HEK293 (cell line): ENCODE measurements around the gene AOAH.

Source experiments
- CTCF ChIA-PET: fragments of 350-600 bp; formaldehyde crosslinking; extraction: SDS; loops from one replicate; lab custom pipeline; 2021; ENCODE audit warnings: antibody characterized with exemption; lab: Yijun Ruan, JAX
- POLR2A ChIA-PET: fragments of 300-600 bp; formaldehyde crosslinking; extraction: SDS; loops from one replicate; lab custom pipeline; 2020; ENCODE audit warnings: antibody characterized with exemption, inconsistent platforms; lab: Yijun Ruan, JAX
- H3K27ac ChIP-seq: fragments of 200-500 bp; sonication (Bioruptor generic); 2 replicates; pipeline ENCODE4 v1.5.1; 2014; ENCODE audit warnings: low read depth, low read length, control low read depth, inconsistent platforms; ENCODE audit errors: extremely low read depth
- H3K36me3 ChIP-seq, 2 experiments: fragments of 200-500 bp in 1 of 2; sonication (Bioruptor generic) in 1 of 2; 1 replicate in 1 of 2; 2 replicates in 1 of 2; pipeline ENCODE4 v1.5.1; 2014 to 2017; ENCODE audit warnings: inconsistent platforms in 2 of 2, low read length in 2 of 2; ENCODE audit not compliant: control insufficient read depth in 2 of 2, insufficient read depth in 1 of 2
- H3K4me1 ChIP-seq: fragments of 200-500 bp; sonication (Bioruptor generic); 2 replicates; pipeline ENCODE4 v1.5.1; 2014; ENCODE audit warnings: mild to moderate bottlenecking, low read length, inconsistent platforms; ENCODE audit not compliant: control insufficient read depth, insufficient read depth
- H3K4me3 ChIP-seq: 2 replicates; pipeline ENCODE4 v1.5.1; 2011; ENCODE audit warnings: low read depth, mild to moderate bottlenecking, control low read depth, low read length, moderate library complexity
- H3K9me3 ChIP-seq: fragments of 200-500 bp; sonication (Bioruptor generic); 2 replicates; pipeline ENCODE4 v1.5.1; 2014; ENCODE audit warnings: low read depth, low read length, inconsistent platforms; ENCODE audit not compliant: control insufficient read depth, insufficient read depth
- OSR2 ChIP-seq: fragments of 450-650 bp; formaldehyde crosslinking; IDR thresholded peaks from 2 replicates; pipeline ENCODE4 v1.5.1; 2016; ENCODE audit warnings: missing biosample characterization, missing genetic modification characterization
- ZBTB26 ChIP-seq: fragments of 450-650 bp; formaldehyde crosslinking; optimal IDR thresholded peaks from 2 replicates; pipeline ENCODE3; 2016; ENCODE audit warnings: missing biosample characterization, mild to moderate bottlenecking, missing genetic modification characterization
- ZEB2 ChIP-seq: fragments of 450-650 bp; formaldehyde crosslinking; IDR thresholded peaks from 2 replicates; pipeline ENCODE4 v1.5.1; 2016; ENCODE audit warnings: missing biosample characterization, missing genetic modification characterization
- ZFP41 ChIP-seq: fragments of 450-650 bp; formaldehyde crosslinking; IDR thresholded peaks from 2 replicates; pipeline ENCODE4 v1.5.1; 2016; ENCODE audit warnings: missing biosample characterization, missing genetic modification characterization, borderline replicate concordance
- ZNF138 ChIP-seq: fragments of 450-650 bp; formaldehyde crosslinking; IDR thresholded peaks from 2 replicates; pipeline ENCODE4 v1.5.1; 2016; ENCODE audit warnings: missing biosample characterization, missing genetic modification characterization, borderline replicate concordance
- ZNF146 ChIP-seq: fragments of 450-650 bp; formaldehyde crosslinking; IDR thresholded peaks from 2 replicates; pipeline ENCODE4 v1.5.1; 2016; ENCODE audit warnings: missing biosample characterization, missing genetic modification characterization
- ZNF202 ChIP-seq: fragments of 450-650 bp; formaldehyde crosslinking; IDR thresholded peaks from 2 replicates; pipeline ENCODE4 v1.5.1; 2016; ENCODE audit warnings: missing biosample characterization, missing genetic modification characterization, borderline replicate concordance
- ZNF211 ChIP-seq: fragments of 450-650 bp; formaldehyde crosslinking; IDR thresholded peaks from 2 replicates; pipeline ENCODE4 v1.5.1; 2016; ENCODE audit warnings: low read depth, missing biosample characterization, missing genetic modification characterization
- ZNF518A ChIP-seq: fragments of 450-650 bp; formaldehyde crosslinking; conservative IDR thresholded peaks from 2 replicates; pipeline ENCODE4 v1.5.1; 2016; ENCODE audit warnings: low read depth, missing biosample characterization, missing genetic modification characterization
- ZNF585B ChIP-seq: fragments of 450-650 bp; formaldehyde crosslinking; IDR thresholded peaks from 2 replicates; pipeline ENCODE4 v1.5.1; 2016; ENCODE audit warnings: missing biosample characterization, missing genetic modification characterization
- ZNF645 ChIP-seq: fragments of 450-650 bp; formaldehyde crosslinking; IDR thresholded peaks from 2 replicates; pipeline ENCODE4; 2016; ENCODE audit warnings: missing biosample characterization, missing genetic modification characterization
- ZNF747 ChIP-seq: fragments of 450-650 bp; formaldehyde crosslinking; IDR thresholded peaks from 2 replicates; pipeline ENCODE4 v1.5.1; 2016; ENCODE audit warnings: missing biosample characterization, missing genetic modification characterization
- ZSCAN16 ChIP-seq: fragments of 450-650 bp; formaldehyde crosslinking; IDR thresholded peaks from 2 replicates; pipeline ENCODE4 v1.5.1; 2016; ENCODE audit warnings: missing biosample characterization, missing genetic modification characterization
- ZSCAN18 ChIP-seq: fragments of 450-650 bp; formaldehyde crosslinking; IDR thresholded peaks from 2 replicates; pipeline ENCODE4 v1.5.1; 2016; ENCODE audit warnings: missing biosample characterization, missing genetic modification characterization
- ZSCAN30 ChIP-seq: fragments of 450-650 bp; IDR thresholded peaks from 2 replicates; pipeline ENCODE4 v1.5.1; 2018; ENCODE audit warnings: missing biosample characterization, mild to moderate bottlenecking, missing genetic modification characterization, moderate library complexity

Gene AOAH

GRCh38 chr7:36661135-36661840, 63.0 kb downstream of the AOAH start (continued):
- no peak for TF ChIP-seq ZSCAN18 (tag by site-specific recombination)
- no peak for TF ChIP-seq ZNF518A (tag by site-specific recombination)

- TF ChIP-seq ZNF645 (tag by site-specific recombination) = no peak
- no peak for TF ChIP-seq ZNF211 (tag by site-specific recombination)
- no peak for TF ChIP-seq ZEB2
- no peak for TF ChIP-seq ZSCAN30 (tag by site-specific recombination)
- no peak for TF ChIP-seq ZNF146
- TF ChIP-seq ZNF138 (tag by site-specific recombination) = no peak
- TF ChIP-seq ZNF747 = no peak
- no peak for TF ChIP-seq ZBTB26 (tag by site-specific recombination)
- TF ChIP-seq ZFP41 (tag by site-specific recombination) = no peak
- POLR2A ChIA-PET = no interaction called here
- CTCF ChIA-PET = interaction anchor here (1.6 kb wide), 1 partner anchor 11 kb away, joined by 8 read pairs; no protein-coding TSS in a partner anchor
- H3K4me1 ChIP-seq = no peaks in the 10 kb centered on the region
- no peak overlapping the region for H3K27ac ChIP-seq
- H3K36me3 ChIP-seq = no peaks in the 10 kb centered on the region
- no peaks in the 10 kb centered on the region for H3K9me3 ChIP-seq
- no peak overlapping the region for H3K4me3 ChIP-seq
Measured at GRCh38 chr7:36659638-36660341, 64.5 kb downstream of the AOAH start.

- H3K4me3 ChIP-seq = no peak overlapping the region
- no peaks in the 10 kb centered on the region for H3K9me3 ChIP-seq
- H3K4me1 ChIP-seq = no peaks in the 10 kb centered on the region
- POLR2A ChIA-PET = no interaction called here
- no peak overlapping the region for H3K27ac ChIP-seq
- CTCF ChIA-PET = interaction anchor here (1.6 kb wide), 1 partner anchor 12 kb away, joined by 8 read pairs; no protein-coding TSS in a partner anchor
- no peaks in the 10 kb centered on the region for H3K36me3 ChIP-seq
- TF ChIP-seq OSR2 (tag by site-specific recombination) (peak; percentile 30; the same call in 1 of the 2 replicates), ZSCAN16 (0 out of 2 replicates have a peak, but pooled peaks have one; percentile 48), ZNF202 (tag by site-specific recombination) (no peak), ZNF585B (tag by site-specific recombination) (peak; percentile 34; the same call in 1 of the 2 replicates)
Measured at GRCh38 chr7:36659172-36659516, 65.2 kb downstream of the AOAH start.
